Subcutaneous adipose tissue (tissue), 4 donors: ENCODE results near the gene ABCA10. TPM values are rescaled to one million over a fixed set of nuclear protein-coding genes. Genes with fewer than 3 reads are reported as not detected.

ENCODE experiments used
- total RNA-seq, 4 donors: library from RNA; depleted of rRNA; stranded (reverse); fragments of >200 nt; gene quantifications; one replicate each; pipeline ENCODE4 v1.1.0, GENCODE V29; 2016
- TF ChIP-seq, protein P1 (sequence below): fragments of 450-650 bp; IDR thresholded peaks from one replicate; pipeline ENCODE4 v1.5.1; 2016; ENCODE audit warnings: low read depth, mild to moderate bottlenecking, control low read depth, antibody characterized with exemption, moderate library complexity

The ABCA10 gene
- total RNA-seq, 4 donors from 2014 or later, result 12.7 to 32.8 (median 24.5) TPM

DNA sequence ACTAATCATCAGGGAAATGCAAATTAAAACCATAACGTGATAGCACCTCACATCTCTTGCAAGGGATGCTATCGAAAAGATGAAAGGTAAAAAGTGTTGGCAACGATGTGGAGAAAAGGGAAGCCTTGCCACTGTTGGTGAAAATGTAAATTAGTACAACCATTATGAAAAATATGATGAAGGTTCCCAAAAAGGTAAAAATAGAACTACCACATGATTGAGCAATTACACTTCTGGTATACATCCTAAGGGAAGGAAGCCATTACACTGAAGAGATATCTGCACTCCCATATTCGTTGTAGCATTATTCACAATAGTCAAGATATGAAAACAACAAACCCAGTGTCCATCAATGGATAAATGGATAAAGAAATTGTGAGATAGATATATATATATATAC is 21.5 kb downstream of the ABCA10 start:
- TF ChIP-seq, protein P1, sequence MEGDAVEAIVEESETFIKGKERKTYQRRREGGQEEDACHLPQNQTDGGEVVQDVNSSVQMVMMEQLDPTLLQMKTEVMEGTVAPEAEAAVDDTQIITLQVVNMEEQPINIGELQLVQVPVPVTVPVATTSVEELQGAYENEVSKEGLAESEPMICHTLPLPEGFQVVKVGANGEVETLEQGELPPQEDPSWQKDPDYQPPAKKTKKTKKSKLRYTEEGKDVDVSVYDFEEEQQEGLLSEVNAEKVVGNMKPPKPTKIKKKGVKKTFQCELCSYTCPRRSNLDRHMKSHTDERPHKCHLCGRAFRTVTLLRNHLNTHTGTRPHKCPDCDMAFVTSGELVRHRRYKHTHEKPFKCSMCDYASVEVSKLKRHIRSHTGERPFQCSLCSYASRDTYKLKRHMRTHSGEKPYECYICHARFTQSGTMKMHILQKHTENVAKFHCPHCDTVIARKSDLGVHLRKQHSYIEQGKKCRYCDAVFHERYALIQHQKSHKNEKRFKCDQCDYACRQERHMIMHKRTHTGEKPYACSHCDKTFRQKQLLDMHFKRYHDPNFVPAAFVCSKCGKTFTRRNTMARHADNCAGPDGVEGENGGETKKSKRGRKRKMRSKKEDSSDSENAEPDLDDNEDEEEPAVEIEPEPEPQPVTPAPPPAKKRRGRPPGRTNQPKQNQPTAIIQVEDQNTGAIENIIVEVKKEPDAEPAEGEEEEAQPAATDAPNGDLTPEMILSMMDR, result no peak

DNA sequence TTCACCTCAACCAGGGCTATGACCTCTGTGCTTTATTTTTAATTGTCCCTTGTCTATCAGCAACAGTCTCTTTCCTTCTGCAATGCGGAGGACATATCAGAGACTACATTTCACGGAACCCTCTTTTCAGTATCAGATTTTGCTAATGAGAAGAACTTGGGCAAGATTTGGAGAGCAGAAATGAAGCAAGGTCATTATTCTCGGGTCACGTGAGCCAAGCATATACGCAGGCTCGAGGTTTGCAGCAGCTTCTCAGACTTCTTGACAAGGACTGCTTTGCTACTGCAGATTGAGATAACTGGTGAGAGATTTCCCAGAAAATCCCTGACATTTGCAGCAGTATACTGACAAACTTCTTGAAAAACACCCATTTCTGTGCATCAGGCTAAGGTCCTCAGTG is 30.4 kb downstream of the ABCA10 start:
- TF ChIP-seq, protein P1, result no peak

DNA sequence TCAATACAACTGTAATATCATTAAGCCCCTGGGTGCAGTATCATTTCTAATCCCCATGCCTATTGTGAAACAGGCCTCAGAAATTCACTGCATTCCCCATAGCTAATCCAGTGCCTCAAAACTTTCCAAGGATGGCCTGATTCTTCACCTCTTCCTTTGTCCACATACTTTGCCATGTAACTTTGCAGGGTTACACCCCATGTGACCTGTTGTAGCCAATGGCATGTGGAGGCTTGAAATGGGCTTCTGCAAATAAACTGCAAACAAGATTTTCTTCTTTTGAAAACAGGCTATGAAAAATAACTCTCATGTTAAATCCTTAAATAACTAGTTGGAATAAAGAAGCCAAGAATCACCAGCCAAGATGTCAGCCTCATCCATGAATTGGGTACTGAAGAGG is 35.9 kb downstream of the ABCA10 start:
- TF ChIP-seq, protein P1, result no peak

DNA sequence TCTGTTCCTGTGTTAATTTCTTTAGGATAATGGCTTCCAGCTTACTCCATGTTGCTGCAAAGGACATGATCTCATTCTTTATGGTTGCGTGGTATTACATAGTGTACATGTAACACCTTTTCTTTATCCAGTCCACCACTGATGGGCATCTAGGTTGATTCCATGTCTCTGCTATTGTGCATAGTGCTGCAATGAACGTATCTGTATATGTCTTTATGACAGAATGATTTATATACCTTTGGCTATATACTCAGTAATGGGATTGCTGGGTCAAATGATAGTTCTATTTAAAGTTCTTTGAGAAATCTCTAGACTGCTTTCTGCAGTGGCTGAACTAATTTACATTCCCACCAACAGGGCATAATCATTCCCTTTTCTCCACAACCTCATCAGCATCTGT is 39.8 kb downstream of the ABCA10 start:
- TF ChIP-seq, protein P1, result no peak

DNA sequence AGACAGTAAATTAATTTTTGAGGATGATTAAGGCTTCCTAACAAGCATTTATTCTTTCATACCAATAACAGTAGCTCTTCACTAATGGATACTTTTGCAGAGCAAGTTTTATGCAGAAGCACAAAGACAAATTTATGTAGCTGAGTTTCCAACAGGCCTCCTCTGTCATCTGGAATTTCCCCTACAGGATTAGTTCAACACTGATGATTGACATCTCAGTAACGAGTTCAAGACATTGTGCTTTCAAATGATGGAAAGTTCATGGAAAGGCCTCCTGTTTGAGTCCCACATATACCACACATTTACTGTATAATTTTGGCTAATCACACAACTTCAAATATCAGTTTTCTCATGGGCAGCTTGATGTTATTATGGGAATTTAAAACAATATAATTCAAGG is 40.6 kb downstream of the ABCA10 start:
- TF ChIP-seq, protein P1, result no peak

DNA sequence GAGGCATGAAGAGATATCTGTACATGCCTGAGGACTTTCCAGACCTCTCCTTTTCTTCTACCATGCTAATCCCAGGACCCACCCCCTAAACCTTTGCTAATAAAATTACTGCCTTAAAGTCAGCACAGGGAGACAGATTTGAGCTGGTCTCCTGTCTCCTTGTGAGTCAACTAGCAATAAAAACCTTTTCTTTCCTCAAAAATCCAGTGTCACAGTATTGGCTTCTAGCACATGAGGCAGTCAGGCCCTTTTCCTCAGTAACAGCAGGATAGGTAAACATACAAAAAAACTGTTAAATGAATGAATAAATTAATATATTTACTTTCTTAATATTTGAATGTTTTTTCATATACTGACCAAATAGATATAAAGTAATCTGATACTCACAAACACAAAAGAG is 41.3 kb downstream of the ABCA10 start:
- TF ChIP-seq, protein P1, result no peak

DNA sequence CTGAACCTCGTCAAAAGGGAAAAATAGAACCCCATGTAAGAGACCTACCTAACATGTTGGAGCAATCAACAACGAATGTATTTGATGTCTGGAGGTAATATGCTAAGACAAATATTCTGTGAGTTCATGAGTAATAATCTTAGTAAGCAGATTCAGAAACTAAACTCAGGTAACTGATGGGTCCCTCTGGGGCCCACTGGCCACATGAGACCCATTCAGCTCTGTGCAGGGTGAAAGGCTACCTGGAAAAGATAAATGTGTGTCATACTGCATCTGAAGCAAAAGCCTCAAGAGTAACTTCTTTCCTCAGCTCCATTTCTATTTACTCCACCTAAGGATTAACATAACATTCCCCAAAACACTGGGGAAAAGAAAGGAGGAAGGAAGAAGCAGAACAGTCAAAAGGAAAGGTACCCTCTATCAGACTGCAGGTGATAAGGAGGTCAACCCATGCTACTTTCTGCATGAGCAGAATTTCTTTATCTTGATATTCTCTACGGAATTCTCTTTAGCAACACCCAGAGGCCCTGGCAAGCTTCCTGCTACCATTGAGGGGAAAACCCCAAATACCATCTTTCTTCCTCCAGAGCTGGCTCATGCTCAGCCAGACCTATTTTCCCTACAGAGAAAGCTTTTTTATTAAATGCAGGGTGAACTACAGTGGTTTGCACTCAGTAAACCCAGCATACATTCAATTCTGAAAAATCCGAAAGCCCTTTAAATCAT is 49.2 kb downstream of the ABCA10 start:
- TF ChIP-seq, protein P1, result no peak
